Activated CD4-positive, alpha-beta T cell treated with anti-CD3 and anti-CD28 coated beads, Interleukin-2, amount 10 ng/mL, durations not matched to agents 7 days and 5 days (primary cell): ENCODE data around the gene NOXA1. TPM values are rescaled to one million over a fixed set of nuclear protein-coding genes. Genes with fewer than 3 reads are reported as not detected.

Experiments
- CTCF ChIA-PET: fragments of 350-600 bp; sonication (Branson Sonifier 250); formaldehyde crosslinking; loops from one replicate; lab custom pipeline; 2021; ENCODE audit warnings: antibody characterized with exemption; lab: Charles Lee
- POLR2A ChIA-PET: fragments of 350-600 bp; sonication (Branson Sonifier 250); formaldehyde crosslinking; loops from one replicate; lab custom pipeline; 2021; ENCODE audit warnings: antibody characterized with exemption; lab: Charles Lee
- DNase-seq: peaks from one replicate; pipeline ENCODE4 v3.0.0-alpha.2; 2020
- H3K27ac Mint-ChIP-seq: one replicate; pipeline ENCODE4 v1.8.0; 2021; ENCODE audit warnings: mild to moderate bottlenecking, moderate library complexity, mixed read lengths
- H3K27me3 Mint-ChIP-seq: one replicate; pipeline ENCODE4 v1.8.0; 2021; ENCODE audit warnings: mixed read lengths
- H3K36me3 Mint-ChIP-seq: one replicate; pipeline ENCODE4 v1.8.0; 2021; ENCODE audit warnings: low read depth, mixed read lengths
- H3K4me1 Mint-ChIP-seq: one replicate; pipeline ENCODE4 v1.8.0; 2021; ENCODE audit warnings: mixed read lengths
- H3K4me3 Mint-ChIP-seq: one replicate; pipeline ENCODE4 v1.8.0; 2021; ENCODE audit warnings: mild to moderate bottlenecking, moderate library complexity, mixed read lengths
- H3K9me3 Mint-ChIP-seq: one replicate; pipeline ENCODE4 v1.8.0; 2021; ENCODE audit warnings: mixed read lengths
- total RNA-seq, 2 experiments: library from RNA; stranded (reverse); gene quantifications; one replicate each; pipeline ENCODE4 v1.2.3, GENCODE V29; 2021

The NOXA1 gene
- total RNA-seq, 2 experiments from 2014 or later: 0.46 to 1.1 TPM

DNA sequence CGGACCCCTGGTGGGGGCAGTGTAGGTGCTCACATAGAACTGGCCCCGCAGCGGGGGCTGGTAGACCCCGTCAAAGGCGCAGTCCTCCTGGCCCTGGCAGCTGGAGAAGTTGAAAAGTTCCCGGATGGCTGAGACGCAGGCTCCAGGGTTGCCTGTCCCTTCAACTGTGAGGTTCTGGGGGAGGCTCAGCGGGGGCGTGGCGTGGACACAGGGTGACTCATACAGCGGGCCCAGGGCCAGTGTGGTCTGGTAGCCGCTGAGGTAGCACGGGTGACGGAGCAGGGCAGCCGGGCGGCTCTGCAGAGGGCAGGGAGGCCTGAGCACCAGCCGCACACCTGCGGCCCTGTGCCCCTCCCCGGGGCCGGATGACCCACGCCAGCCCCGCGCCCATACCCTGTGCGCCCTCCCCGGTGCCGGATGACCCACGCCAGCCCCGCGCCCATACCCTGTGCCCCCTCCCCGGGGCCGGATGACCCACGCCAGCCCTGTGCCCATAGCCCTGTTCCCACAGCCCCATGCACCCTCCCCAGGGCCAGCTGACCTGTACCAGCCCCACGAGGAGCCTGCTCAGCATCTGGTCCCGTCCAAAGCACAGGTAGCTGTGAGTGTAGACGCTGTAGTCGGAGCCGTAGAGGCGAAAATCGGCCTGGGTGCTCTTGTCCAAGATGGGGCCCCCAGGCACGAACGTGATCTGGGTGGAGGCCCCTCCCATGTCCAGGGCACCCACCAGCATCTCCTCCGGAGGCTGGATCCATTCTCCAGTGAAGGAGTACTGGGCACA is 13.0 kb downstream of the NOXA1 start:
- POLR2A ChIA-PET: no interaction called here
- DNase-seq: no peak
- no peak overlapping the region for H3K4me3 Mint-ChIP-seq
- peaks cover 4% of the 10 kb centered on the region for H3K27me3 Mint-ChIP-seq
- no peak overlapping the region for H3K27ac Mint-ChIP-seq
- no peaks in the 10 kb centered on the region for H3K9me3 Mint-ChIP-seq
- CTCF ChIA-PET: interaction anchor here (0.8 to 1.3 kb wide), 3 partner anchors 9 to 209 kb away, joined by 3 to 7 read pairs (median 7); partner anchors contain the start of genes EXD3, NOXA1 and RNF224
- H3K36me3 Mint-ChIP-seq: no peaks in the 10 kb centered on the region
- peaks cover 2% of the 10 kb centered on the region for H3K4me1 Mint-ChIP-seq

- Mint-ChIP-seq H3K27me3 (peaks cover 6% of the 10 kb centered on the region), H3K4me1 (peaks cover 4% of the 10 kb centered on the region), H3K27ac (no peak overlapping the region), H3K9me3 (no peaks in the 10 kb centered on the region), H3K36me3 (no peaks in the 10 kb centered on the region), H3K4me3 (no peak overlapping the region)
- POLR2A ChIA-PET: no interaction called here
- no peak for DNase-seq
- CTCF ChIA-PET: interaction anchor here (0.5 to 1.3 kb wide), 5 partner anchors 8 to 685 kb away, joined by 3 to 7 read pairs (median 4); partner anchors contain the start of genes EXD3, NOXA1 and RNF224
Measured at GRCh38 chr9:137436761-137437600, 13.8 kb downstream of the NOXA1 start.

- ChIA-PET POLR2A (no interaction called here), CTCF (interaction anchor here (0.5 to 1.3 kb wide), 3 partner anchors 15 to 684 kb away, joined by 3 to 7 read pairs (median 4); partner anchors contain the start of genes EXD3, NOXA1 and RNF224)
- Mint-ChIP-seq H3K4me1 (peaks cover 5% of the 10 kb centered on the region), H3K4me3 (no peak overlapping the region), H3K27me3 (peaks cover 12% of the 10 kb centered on the region), H3K9me3 (no peaks in the 10 kb centered on the region), H3K36me3 (no peaks in the 10 kb centered on the region), H3K27ac (no peak overlapping the region)
- DNase-seq: no peak
Measured at GRCh38 chr9:137437691-137438590, 14.7 kb downstream of the NOXA1 start.

DNA sequence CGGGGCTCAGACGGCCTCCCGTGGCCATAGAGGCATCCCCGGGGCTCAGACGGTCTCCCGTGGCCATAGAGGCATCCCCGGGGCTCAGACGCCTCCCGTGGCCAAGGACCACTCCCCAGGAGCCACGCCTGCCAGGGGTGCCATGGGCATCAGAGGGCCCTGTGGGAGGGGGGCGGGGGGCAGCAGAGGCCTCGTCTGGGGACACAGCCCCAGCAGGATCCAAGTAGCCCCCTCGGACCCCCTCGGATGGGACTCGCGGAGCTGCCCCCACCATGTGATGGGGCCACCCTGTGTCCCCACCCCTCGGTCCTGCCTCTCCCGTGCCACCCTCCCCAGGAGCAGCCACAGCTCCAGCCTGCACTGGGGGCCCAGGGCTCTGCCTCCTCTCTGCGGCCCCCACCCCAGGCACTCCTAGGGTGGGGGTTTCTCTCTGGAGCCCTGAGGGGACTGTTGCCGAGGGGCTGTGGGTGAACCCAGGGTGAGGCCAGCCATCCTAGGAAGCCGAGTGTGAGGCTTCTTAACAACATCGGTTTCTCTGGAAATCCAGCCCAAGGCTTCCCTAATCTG is 15.5 kb downstream of the NOXA1 start:
- DNase-seq: no peak
- no peaks in the 10 kb centered on the region for H3K36me3 Mint-ChIP-seq
- H3K9me3 Mint-ChIP-seq: no peaks in the 10 kb centered on the region
- H3K27ac Mint-ChIP-seq: no peak overlapping the region
- H3K4me1 Mint-ChIP-seq: peaks cover 5% of the 10 kb centered on the region
- H3K27me3 Mint-ChIP-seq: peaks cover 18% of the 10 kb centered on the region
- ChIA-PET POLR2A (no interaction called here), CTCF (no interaction called here)
- H3K4me3 Mint-ChIP-seq: no peak overlapping the region

GRCh38 chr9:137439158-137439714 is 16.0 kb downstream of the NOXA1 start:
- no peak overlapping the region for H3K4me3 Mint-ChIP-seq
- peaks cover 18% of the 10 kb centered on the region for H3K27me3 Mint-ChIP-seq
- no peak for DNase-seq
- H3K36me3 Mint-ChIP-seq: no peaks in the 10 kb centered on the region
- ChIA-PET CTCF (no interaction called here), POLR2A (no interaction called here)
- no peaks in the 10 kb centered on the region for H3K9me3 Mint-ChIP-seq
- H3K27ac Mint-ChIP-seq: no peak overlapping the region
- H3K4me1 Mint-ChIP-seq: peaks cover 5% of the 10 kb centered on the region

DNA sequence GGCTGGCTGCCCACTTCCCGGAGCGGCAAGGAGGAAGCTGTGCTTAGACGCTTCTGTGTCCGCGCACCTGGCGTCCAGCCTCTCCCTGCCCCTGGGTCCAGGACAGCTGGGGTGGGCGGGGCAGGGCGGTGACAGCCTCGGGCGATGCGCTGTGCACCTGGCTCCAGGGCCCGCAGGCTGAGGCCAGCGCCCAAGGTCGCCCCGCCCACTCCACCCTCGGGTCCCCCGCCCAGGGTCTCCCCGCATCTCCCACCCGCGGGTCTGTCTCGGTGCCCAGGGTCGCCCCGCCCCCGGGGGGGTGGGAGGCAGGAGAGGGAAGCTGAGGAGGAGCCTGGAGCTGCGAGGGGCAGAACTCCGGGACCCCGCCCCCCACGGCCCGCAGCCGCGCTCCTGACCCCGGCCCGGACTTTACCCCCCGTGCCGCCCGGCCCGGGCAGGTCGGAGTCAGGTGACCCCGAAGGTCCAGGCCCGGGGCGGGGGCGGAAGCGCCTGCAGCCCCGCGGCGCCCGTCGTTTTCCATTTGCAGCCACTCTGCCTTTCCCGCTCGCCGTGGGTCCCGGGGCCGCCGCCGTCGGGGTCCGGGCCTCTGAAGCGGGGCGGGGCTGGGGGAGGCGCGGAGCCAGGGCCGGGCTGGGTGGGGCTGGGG is 18.2 kb downstream of the NOXA1 start, which contains the start of gene ENTPD8:
ENTPD8 (minus strand) TSS at position 69 of the 646 bp plus-strand sequence. CDS start 3,072 bp downstream, outside the sequence.
- peaks cover 13% of the 10 kb centered on the region for H3K4me1 Mint-ChIP-seq
- no peak within 1 kb of the TSS for H3K27ac Mint-ChIP-seq
- no peaks in the 10 kb centered on the region for H3K36me3 Mint-ChIP-seq
- peak within 1 kb of the TSS; percentile 52 for H3K4me3 Mint-ChIP-seq
- CTCF ChIA-PET: interaction anchor here (0.6 to 1.1 kb wide), 2 partner anchors 15 to 792 kb away, joined by 3 read pairs; no protein-coding TSS in a partner anchor
- no peak for DNase-seq
- POLR2A ChIA-PET: no interaction called here
- peaks cover 18% of the 10 kb centered on the region for H3K27me3 Mint-ChIP-seq
- H3K9me3 Mint-ChIP-seq: no peaks in the 10 kb centered on the region

GRCh38 chr9:137441935-137442321 is 18.7 kb downstream of the NOXA1 start:
- no peak overlapping the region for H3K27ac Mint-ChIP-seq
- peak overlapping the region; percentile 52 for H3K4me3 Mint-ChIP-seq
- H3K27me3 Mint-ChIP-seq: peaks cover 18% of the 10 kb centered on the region
- ChIA-PET POLR2A (no interaction called here), CTCF (interaction anchor here (1.1 to 2.4 kb wide), 2 partner anchors 15 to 18 kb away, joined by 3 to 10 read pairs; partner anchors contain the start of genes EXD3 and NOXA1)
- DNase-seq: no peak
- no peaks in the 10 kb centered on the region for H3K36me3 Mint-ChIP-seq
- no peaks in the 10 kb centered on the region for H3K9me3 Mint-ChIP-seq
- H3K4me1 Mint-ChIP-seq: peaks cover 13% of the 10 kb centered on the region

DNA sequence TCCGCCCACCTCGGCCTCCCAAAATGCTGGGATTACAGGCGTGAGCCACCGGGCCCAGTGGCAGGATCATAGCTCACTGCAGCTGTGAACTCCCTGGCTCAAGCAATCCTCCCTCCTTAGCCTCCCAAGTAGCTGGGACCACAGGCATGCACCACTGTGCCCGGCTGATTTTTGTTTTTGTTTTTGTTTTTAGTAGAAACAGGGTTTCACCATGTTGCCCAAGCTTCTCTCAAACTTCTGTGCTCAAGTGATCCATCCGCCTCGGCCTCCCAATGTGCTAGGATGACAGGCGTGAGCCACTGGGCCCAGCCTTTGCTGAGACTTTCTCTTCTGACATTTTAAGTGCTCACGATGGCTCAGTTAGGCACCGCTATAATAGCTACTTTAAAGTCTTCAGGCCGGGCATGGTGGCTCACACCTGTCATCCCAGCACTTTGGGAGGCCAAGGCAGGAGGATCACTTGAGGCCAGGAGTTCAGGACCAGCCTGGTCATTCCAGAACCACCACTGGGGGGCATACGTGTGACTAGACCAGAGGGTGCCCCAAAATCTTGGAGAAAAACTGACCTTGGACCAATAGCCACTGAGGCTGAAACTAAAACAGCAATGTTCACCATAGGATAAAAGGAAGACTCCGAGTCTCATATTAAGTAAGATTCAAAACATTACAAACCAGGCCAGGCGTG is 21.1 kb downstream of the NOXA1 start:
- H3K36me3 Mint-ChIP-seq: peaks cover 2% of the 10 kb centered on the region
- peaks cover 13% of the 10 kb centered on the region for H3K4me1 Mint-ChIP-seq
- CTCF ChIA-PET: interaction anchor here (1.1 to 2.4 kb wide), 5 partner anchors 11 to 48 kb away, joined by 3 to 10 read pairs (median 6); partner anchors contain the start of genes EXD3 and NOXA1
- DNase-seq: no peak
- no peaks in the 10 kb centered on the region for H3K9me3 Mint-ChIP-seq
- POLR2A ChIA-PET: no interaction called here
- no peak overlapping the region for H3K27ac Mint-ChIP-seq
- H3K4me3 Mint-ChIP-seq: no peak overlapping the region
- peaks cover 17% of the 10 kb centered on the region for H3K27me3 Mint-ChIP-seq

- H3K4me1 Mint-ChIP-seq: peaks cover 21% of the 10 kb centered on the region
- H3K36me3 Mint-ChIP-seq: peaks cover 5% of the 10 kb centered on the region
- peaks cover 13% of the 10 kb centered on the region for H3K27me3 Mint-ChIP-seq
- H3K27ac Mint-ChIP-seq: no peak overlapping the region
- no peak overlapping the region for H3K4me3 Mint-ChIP-seq
- ChIA-PET CTCF (interaction anchor here (0.6 to 1.9 kb wide), 9 partner anchors 8 to 1035 kb away, joined by 3 to 7 read pairs (median 4); no protein-coding TSS in a partner anchor), POLR2A (no interaction called here)
- peak; percentile 86 for DNase-seq
- H3K9me3 Mint-ChIP-seq: no peaks in the 10 kb centered on the region
Measured at GRCh38 chr9:137445275-137445807, 22.1 kb downstream of the NOXA1 start.

DNA sequence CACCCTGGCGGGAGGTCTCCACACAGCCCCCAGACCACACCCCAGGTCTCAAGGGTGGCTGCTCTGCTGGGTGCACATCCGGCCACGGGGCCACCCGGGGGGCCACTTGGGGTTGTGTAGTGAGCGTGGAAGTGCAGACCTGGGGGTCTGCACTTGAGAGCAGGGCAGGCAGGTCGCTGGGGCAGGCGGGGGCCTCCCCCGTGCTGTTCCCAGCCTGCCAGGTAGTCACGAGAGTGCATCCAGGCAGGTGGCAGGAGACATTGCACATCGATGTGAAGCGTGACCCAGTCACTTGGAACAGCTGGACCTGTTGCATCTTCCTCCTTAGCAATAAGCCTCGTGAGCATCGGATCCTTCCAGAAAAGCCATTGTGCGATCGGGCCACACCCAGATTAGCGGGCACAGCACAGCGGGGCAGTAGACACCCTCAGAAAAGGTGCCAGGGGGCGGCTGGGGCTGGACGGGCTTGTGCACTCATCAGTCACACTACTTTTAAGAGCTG is 22.8 kb downstream of the NOXA1 start:
- Mint-ChIP-seq H3K4me1 (peaks cover 26% of the 10 kb centered on the region), H3K27me3 (peaks cover 13% of the 10 kb centered on the region), H3K4me3 (no peak overlapping the region), H3K9me3 (no peaks in the 10 kb centered on the region), H3K27ac (no peak overlapping the region), H3K36me3 (peaks cover 5% of the 10 kb centered on the region)
- ChIA-PET POLR2A (no interaction called here), CTCF (interaction anchor here (0.6 to 1.3 kb wide), 6 partner anchors 8 to 164 kb away, joined by 3 to 7 read pairs (median 4); no protein-coding TSS in a partner anchor)
- no peak for DNase-seq
